M059J (cell line): ENCODE results near the gene PANK3. TPM values are rescaled to one million over a fixed set of nuclear protein-coding genes. Genes with fewer than 3 reads are reported as not detected.
"Not testable (repeated sequence)": the region's sequence is repeated elsewhere in the genome, so short reads cannot be mapped to it uniquely, and the experiment has no call there.

ENCODE experiments used
- DNase-seq: peaks from one replicate; pipeline ENCODE4 v3.0.0-alpha.2; 2012; ENCODE audit warnings: low read depth
- total RNA-seq: library from RNA; depleted of rRNA; stranded (reverse); fragments of >200 nt; shearing (Covaris generic); gene quantifications from 2 replicates; pipeline ENCODE4 v1.2.3, GENCODE V29; 2014; rRNA removed

PANK3 gene
- total RNA-seq, 1 experiment from 2014 or later = 32.3 TPM

GRCh38 chr5:168552146-168552545 is 27.0 kb downstream of the PANK3 start:
- peak; percentile 74 for DNase-seq

GRCh38 chr5:168550656-168551055 is 28.5 kb downstream of the PANK3 start:
- no peak for DNase-seq

- no peak for DNase-seq
Observed at GRCh38 chr5:168549554-168549953, 29.6 kb downstream of the PANK3 start.

- no peak for DNase-seq
Observed at GRCh38 chr5:168537176-168537575, 42.0 kb downstream of the PANK3 start.

GRCh38 chr5:168534351-168534750 is 44.8 kb downstream of the PANK3 start:
- DNase-seq = not testable (repeated sequence)

GRCh38 chr5:168531987-168532864 is 46.9 kb downstream of the PANK3 start:
- DNase-seq = no peak

GRCh38 chr5:168531191-168531590 is 48.0 kb downstream of the PANK3 start:
- no peak for DNase-seq

- peak; percentile 47 for DNase-seq
Observed at GRCh38 chr5:168530621-168531150, 48.5 kb downstream of the PANK3 start.

- no peak for DNase-seq
Observed at GRCh38 chr5:168529374-168530234, 49.6 kb downstream of the PANK3 start.

- DNase-seq = peak; percentile 7
Observed at GRCh38 chr5:168528521-168529373, 50.4 kb downstream of the PANK3 start, which contains the start of gene FBLL1. Gene FBLL1, plus strand, starts transcription at chr5:168529305. Its CDS starts 200 bp downstream, at chr5:168529505.

GRCh38 chr5:168527756-168528295 is 51.3 kb downstream of the PANK3 start:
- no peak for DNase-seq

- no peak for DNase-seq
Observed at GRCh38 chr5:168525856-168526255, 53.3 kb downstream of the PANK3 start.

- DNase-seq = no peak
Observed at GRCh38 chr5:168513861-168514428, 65.2 kb downstream of the PANK3 start.

- DNase-seq = no peak
Observed at GRCh38 chr5:168502563-168503237, 76.5 kb downstream of the PANK3 start.

Other genes starting within 250 kb of the PANK3 start
- 210 and 327 TPM in 2 replicates for gene RARS1, start 92.9 kb downstream of the PANK3 start, total RNA-seq
- gene FBLL1, start 50.1 kb downstream of the PANK3 start, total RNA-seq = 0.66 and 0.81 TPM in 2 replicates